ENCODE data around the gene HMGCS1.
"Not testable (repeated sequence)": the region's sequence is repeated elsewhere in the genome, so short reads cannot be mapped to it uniquely, and the experiment has no call there.

The HMGCS1 gene

DNA sequence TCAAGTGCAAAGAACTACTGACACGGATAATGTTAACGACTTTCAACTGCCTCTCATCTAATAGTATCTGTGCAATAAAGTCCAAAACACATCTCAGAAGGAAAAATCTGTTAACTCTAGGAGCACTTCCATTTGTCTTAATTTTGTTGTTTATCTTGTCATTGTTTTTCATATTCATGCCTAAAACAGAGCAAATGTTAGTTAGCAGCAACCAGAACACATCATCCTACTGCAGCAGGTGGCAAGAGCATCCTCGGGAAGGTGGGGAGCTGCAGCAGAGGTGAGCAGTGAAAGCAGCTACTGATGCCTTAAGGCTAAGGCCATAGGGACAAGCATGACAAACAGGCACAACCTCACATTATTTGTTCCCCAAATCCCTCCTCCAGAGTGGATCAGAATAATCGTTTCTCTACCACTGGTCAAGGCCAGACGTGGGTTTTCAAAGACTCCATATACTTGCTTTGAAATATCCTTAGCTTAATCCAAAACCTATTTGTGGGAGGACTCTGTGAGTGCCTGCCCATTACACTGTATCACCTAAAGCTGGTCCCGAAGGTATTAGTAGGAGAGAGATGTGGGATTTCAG lies 1.0 kb downstream of the HMGCS1 start:
- DNase-seq = peak; percentile 44

DNA sequence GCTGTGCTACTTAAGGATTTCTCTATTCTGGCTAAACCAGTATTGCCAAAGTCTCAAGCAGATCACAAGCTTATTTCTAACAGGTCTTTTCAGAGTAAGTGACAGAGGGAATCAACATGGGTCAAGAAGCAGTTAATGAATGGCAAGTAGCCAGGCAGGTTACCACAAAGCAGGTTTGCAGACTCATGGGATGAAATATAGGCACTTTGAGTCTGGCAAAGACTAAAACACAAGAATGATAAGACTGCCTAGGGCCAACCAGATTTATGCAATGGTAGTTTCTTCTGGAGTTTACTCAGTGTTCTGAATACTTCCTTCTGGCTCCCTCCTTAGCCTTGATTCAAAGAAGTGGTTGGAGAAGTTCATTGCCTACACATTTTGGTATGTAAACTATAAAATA lies 3.6 kb downstream of the HMGCS1 start:
- DNase-seq = peak; percentile 13

DNA sequence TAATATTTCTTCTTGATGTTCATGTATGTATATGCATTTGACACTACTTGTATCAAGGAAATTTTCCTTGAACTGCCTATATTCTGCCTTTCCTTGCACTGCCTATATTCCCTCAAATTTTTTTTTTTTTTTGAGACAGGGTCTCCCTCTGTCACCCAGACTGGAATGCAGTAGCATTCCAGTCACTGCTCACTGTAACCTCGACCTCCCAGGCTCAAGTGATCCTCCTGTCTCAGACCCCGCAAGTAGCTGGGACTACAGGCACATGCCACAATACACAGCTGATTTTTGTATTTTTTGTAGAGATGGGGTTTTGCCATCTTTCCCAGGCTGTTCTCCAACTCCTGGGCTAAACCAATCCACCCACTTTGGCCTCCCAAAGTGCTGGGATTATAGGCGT lies 4.1 kb downstream of the HMGCS1 start:
- DNase-seq = no peak

DNA sequence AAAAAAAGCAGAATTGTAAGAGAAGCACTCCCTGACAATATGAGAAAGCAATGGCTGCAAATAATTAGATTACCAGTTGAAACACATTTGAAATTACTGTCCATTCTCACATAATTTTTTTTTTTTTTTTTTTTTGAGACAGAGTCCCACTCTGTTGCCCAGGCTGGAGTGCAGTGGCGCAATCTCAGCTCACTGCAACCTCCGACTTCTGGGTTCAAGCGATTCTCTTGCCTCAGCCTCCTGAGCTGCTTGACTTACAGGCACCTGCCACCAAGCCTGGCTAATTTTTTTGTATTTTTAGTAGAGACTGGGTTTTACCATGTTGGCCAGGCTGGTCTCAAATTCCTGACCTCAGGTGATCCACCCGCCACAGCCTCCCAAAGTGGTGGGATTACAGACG lies 6.3 kb downstream of the HMGCS1 start:
- DNase-seq = not testable (repeated sequence)

DNA sequence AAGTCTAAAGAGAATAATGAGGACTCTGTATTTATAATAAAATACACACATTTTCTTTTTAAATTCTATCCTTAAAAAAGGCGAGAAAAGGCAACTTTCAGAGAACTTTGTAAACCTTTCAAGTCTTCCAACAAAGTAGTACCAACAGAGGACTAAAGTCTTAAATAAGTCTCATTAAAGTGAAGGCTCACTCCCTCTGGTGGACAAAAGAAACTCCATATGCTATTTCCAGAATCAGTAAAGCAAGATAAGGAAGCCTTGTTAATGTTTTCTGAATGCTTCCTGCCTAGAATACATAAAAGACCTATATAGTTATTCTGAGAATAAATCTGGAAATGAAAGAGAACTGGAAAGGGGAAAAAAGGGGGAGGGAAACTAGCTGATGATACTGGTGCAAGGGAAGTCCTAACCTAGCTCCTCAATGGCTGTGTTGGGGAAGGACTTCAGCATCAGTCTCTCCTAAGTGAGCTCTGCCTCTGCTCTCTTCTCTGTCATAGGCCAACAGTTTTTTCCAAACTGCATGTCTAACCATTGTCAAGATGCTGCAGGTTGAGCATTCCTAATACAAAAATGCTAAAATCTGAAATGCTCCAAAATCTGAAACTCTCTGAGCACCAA lies 7.2 kb downstream of the HMGCS1 start:
- peak; percentile 75 for DNase-seq

DNA sequence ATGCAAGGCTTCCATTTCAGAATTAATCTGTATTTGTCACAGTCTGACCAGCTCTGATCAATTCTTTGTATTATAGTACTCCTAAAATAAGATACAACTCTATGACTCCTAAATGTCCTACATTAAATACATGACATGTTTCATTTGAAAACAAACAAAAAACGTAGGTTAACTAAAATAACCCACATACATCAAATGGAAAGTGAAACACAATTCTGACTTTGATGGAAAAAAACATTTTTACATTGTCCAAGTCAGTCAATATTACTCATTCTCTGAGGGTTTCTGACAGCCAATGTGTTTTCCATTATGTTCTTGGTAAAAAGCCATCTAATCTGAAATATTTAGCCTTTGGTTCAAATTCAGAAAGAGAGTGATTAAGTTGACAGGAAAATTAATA lies 8.7 kb downstream of the HMGCS1 start:
- DNase-seq = no peak

DNA sequence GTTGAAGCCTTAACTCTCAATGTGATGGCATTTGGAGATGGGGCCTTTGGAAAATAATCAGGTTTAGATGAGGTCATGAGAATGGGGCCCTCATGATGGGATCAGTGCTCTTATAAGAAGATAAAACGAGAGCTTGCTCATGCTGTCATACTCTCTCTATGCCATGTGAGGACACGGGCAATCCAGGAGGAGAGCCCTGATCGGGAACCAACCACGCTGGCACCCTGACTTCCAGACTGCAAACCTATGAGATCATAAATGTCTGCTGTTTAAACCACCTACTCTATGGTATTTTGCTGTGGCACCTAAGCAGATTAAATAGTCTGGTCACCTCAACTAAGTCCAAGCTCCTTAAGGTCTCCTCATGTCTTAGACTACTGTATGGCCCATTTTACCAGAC lies 10.0 kb downstream of the HMGCS1 start:
- no peak for DNase-seq

DNA sequence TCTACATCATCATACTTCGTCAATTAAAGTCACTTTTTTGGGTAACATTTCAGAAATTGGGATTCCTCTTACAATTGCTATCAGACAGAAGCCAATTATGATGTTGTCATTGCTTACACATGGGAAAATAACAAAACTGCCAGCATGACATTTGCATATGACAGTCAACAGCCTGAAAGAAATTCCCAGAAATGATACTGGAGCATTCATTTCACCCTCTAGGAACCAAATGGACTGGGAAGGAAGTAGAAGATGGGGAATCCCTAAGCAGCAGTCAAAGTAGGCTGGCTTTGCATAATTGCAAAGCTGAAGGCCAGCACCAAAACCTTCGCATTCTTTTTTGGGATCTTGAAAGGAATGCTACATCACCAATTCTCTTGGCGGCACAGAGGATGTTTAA lies 10.7 kb downstream of the HMGCS1 start:
- no peak for DNase-seq

DNA sequence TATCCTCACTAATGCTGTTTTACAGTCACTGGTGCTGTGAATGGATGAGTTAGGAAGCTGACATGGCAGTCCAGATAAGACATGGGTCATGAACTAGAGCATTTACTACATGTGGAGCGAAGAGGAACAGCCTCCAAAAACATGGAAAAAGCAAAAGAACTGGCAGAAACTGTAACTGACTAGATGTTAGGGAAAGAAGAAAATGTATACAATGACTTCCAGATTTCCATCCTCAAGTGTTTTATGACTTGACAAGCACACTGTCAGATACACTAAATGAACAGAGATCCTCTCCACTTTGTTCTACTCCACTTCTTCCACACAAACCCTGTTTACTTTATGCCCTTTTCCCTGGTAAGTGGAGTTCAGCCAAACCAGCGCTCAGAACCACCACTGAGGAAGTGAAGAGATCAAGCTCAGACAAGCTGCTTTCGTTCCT lies 11.5 kb downstream of the HMGCS1 start:
- DNase-seq = no peak

DNA sequence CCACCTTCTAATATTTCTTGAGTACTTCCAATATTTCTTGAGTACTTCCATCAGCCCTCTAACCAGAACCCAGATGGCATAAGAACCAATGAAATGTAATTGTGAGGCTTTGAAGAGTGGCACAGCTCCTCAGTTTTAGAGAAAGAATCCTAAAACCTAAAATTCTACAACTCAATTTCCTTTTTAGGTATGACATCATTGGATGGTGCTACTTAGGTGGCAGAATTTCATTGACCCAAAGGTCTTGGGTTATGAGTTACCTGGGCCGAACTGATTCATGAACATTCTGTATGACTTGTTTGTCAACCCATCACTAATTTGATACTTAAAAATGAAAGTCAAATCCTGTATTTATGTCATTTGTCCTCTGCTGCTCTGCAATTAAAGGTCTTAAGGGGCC lies 13.1 kb downstream of the HMGCS1 start:
- DNase-seq = no peak

DNA sequence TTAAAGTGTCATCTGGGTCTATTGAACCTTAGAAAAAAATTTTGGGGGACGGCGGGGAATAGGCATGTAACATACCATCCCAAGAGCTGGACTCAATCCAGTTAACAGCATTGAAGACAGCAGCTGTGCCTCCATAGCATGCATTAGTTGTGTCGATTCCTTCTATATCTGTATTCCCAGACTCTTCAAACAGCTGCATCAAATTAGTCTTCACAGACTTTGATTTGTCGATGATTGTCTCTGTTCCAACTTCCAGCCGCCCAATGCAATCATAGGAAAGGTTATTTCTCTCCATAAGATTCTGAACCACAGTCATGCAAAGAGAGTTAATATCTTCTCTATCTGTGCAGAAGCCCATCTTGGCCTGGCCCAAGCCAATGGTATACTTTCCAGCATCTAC lies 14.8 kb downstream of the HMGCS1 start:
- no peak for DNase-seq

DNA sequence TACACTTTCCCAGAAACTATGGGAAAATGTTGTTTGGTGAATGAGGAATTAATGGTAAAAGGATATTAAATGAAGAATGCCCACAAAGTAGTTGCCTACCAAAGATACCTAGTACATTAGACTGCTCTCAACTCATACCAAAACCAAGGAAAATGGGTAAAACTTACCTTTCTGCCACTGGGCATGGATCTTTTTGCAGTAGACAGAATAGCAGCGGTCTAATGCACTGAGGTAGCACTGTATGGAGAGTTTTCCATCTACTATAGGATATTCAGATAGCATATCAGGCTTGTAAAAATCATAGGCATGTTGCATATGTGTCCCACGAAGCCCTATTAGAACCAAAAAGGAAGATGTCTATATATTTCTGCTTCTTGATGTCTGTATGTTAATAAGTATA lies 16.4 kb downstream of the HMGCS1 start:
- no peak for DNase-seq

DNA sequence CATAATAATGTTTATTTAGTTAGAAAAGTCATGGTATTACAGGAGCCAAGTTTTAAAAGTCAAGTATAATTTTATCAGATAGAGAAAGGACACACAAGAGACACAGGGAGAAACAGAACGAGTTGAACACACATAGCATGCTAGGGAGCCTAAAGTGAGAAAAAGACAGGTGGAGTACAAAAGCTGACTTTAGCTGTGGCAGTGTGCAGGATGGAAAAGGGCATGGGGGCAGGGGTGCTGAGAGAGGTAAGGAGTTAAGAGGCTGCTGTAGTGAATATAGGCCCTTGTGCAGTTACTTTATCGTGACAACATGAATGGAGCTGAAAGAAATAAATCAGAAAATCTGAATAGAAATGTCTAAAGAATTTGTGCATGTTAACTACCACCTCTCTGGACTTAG lies 18.0 kb downstream of the HMGCS1 start:
- no peak for DNase-seq

DNA sequence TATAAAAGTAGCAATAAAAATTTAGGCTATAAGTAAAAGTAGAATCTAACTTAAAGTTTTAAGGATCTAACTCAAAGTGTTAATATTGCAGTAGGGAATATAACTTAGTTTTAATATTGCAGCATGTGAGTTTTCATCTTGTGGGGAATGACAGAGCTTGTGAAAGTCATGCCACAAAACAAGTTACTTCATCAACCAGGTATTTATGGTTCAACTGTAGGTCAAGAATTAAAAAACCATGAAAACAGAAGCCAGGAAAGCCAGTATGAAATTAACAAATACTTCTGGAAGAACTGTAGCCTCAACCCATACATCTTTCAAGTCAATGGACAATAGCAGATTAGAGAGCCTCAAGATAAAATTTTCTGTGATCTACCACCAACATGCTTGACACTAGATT lies 19.0 kb downstream of the HMGCS1 start:
- no peak for DNase-seq

DNA sequence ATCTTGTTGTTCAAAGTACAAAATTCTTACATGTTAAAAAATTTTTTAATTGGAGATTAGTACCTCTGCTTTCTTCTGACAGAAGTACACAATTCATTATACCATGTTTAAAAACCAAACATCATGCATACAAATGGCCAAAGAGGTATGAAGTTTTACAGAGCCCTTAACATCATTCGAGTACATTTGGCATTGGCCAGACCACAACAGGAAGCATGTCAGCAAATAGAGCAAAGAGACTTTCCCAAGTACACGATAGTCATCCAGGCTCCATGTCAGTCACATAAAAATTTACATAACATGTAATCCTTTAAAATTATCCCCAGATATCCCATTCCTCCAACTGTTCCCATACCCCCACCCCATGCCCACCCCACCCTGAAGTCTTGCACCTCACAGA lies 22.5 kb downstream of the HMGCS1 start:
- DNase-seq = no peak

DNA sequence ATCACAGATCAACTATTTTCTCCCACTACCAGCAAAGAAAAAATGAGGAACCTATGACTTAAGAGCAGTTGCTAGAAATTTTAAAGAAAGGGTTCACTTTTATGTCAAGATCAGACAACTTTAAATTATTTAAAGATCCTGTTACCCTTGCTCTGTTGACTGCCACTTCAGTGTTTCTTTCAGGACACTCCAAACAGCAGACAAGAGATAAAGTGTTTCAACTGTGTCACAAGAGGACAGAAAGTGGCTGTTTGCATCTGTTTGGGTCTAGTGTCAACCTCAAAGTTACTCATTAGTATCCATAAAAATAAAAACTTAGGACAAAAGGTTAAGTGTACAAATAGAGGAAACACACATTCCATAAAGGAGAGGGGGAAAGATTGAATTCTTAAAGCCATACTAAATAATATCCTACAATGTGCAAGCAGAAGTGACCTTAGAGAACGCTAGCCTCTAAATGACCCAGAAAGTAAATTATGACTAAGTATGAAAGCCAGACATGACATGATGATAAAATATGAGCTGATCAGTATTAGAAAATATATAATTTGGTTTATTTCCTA lies 24.9 kb downstream of the HMGCS1 start:
- DNase-seq = no peak

DNA sequence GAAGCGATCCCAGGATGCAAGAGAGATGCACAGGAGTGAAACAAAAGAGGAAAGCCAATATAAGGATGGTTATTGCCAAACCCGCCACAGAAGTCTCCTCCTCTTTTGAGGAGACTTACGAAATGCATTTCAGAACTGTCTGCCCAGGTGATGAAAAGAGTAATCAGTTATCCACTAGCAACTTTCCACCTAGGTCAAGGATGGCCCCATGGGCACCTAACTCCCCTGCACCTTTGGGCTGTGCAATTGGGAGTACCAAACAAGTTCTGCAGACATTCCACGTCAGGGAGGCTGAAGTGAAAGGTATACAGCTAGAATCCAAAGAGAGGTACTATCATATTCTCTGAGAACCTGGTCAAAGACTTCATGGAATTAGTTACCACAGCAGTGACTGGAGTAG lies 25.7 kb downstream of the HMGCS1 start:
- DNase-seq = no peak

DNA sequence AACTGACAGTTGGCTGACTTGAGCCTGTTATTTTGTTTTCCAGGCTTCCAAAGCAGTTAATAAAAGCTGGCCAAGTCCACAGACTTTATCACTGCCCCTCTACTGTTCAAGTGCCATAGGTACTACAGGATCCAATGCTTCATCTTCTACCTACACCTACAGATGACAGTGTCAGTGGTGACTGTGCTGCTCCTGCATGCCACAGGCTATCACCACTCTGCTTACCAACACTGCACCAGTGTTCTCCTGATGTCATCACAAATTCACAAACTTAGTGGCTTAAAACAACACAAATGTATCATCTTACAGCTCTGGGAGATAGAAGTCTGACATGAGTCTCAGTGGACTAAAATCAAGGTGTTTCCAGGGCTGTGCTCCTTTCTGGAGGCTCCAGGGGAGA lies 26.6 kb downstream of the HMGCS1 start:
- DNase-seq = no peak

DNA sequence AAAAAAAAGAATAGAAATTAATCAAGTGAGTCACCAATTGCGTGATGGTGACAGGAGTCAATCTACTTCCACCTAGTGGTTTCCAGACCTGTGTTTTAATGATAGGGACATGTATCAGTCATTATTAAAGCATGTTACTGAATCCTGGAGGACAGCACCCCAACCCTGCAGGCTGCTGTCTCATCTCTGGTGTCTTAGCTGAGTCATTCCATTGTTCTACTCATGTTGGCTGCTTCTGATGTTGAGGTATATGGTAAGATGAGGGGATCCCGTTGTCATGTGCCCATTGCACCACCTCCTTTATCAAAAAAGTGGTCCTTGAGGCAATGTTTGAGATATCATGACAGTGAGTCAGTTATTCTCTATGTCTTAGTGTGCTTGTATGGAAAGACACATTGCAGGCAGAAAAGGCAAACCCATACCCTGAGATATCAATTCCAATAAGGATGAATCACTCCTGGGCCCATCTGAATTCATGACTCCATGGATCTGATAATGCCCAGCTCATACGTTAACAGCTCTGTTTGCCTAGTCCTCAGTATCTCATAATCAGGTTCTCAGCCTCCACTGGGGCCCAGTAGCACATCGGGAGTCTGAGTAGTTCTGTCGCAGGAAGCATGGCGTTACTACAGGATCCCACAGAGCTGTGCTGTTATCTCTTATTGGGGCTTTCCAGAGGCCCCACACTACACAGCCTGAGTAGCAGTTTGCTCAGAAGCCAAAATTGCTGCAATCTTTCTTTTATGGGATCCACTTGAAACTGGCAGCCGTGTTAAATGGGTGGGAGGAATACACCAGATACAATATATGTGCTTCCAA lies 31.2 kb downstream of the HMGCS1 start:
- DNase-seq = no peak

DNA sequence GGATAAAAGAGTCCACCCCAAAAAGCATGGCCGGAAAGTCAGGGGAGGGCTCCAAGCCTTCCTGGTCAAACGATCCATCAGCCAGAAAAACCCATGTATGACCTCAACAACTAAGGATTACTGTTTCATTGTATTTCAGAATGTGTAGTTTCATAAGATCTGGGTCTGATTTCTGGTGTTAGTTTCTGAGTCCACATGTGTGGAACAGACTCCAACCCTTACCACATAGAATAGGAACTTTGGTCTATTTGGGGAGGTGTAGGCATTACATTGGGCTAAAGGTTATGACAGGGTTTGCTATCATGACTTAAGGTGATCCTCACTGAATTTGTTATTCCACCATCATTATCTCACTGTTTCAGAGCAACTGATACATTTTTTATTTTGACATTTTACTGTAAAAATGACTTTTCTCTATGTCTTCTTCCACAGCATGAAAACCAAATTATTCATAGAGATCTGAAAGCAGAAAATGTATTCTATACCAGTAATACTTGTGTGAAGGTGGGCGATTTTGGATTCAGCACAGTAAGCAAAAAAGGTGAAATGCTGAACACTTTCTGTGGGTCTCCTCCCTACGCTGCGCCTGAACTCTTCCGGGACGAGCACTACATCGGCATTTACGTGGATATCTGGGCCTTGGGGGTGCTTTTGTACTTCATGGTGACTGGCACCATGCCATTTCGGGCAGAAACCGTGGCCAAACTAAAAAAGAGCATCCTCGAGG lies 33.5 kb downstream of the HMGCS1 start:
- DNase-seq = no peak

DNA sequence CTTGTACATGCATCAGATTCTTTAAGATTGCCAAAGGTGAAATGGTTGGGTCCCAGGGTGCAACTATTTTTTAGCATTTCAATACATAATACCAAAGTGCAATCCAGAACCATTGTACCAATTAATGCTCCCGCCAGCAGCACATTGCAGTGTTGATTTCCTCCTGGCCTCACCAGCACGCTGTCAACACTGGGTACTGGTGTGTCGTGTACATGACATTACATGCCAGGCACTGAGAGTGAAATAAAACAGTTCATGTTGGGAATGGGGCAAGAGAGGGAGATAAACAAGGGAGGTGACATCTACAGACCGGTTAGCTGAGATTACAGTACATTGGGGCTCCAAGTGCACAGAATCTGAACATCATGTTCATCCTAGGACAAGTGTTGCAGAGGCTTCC lies 37.8 kb downstream of the HMGCS1 start:
- no peak for DNase-seq

DNA sequence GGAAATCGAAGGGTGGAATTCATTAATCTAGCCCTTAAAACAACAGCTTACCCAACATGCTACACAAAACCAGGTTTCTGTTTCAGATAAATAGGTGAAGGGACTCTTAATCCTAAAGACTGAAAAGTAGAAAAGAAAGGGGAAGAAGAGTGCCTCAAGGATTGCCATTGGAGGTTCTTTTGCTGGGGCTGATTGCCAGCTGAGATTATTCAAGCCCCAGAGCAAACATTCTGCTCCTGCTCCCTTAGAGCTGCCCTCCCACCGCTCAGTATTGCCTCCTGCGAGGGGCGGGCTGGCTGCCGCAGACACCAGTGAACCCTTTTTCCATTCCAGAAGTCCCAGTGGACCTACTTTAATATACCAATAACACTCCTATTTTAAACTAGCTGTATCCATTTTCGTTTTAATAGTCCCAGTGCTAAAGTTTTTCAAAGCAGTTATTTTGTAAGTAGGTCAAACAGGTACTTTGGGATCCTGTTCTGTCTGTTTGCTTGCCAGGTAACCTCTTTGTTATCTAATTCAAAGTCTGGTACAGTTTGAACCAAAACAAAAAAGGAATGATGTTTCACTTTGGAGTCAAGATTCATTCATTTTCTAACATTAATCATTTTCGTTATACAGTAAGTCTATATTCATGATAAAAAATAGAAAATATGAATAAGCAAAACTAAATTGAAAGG lies 38.6 kb downstream of the HMGCS1 start:
- peak; percentile 60 for DNase-seq

DNA sequence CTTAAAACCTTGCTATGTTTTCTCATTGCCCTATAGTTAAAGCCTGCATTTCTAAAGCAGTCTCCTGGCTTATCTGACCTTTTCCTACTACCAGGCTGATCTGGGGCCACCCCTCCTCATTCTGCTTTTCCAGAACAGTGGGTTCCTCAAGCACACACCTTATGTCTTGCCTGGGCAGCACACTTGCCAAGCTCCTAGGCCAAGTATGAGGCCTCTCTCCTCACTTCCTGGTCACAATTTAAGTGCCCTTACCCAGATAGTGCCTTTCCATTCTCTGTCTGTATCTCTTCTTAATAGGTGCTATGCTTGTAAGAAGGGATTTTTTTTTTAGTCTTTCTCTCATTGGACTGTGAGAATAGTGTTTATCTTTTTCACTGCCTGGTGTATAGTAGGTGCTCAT lies 39.7 kb downstream of the HMGCS1 start:
- no peak for DNase-seq
